C4-2B (cell line): ENCODE data around the gene PLPPR5.
"Not testable (repeated sequence)": the region's sequence is repeated elsewhere in the genome, so short reads cannot be mapped to it uniquely, and the experiment has no call there.

Experiments used
- ZFX ChIP-seq: fragments of 450-650 bp; IDR thresholded peaks from 2 replicates; pipeline ENCODE4 v1.6.1; 2017
- TF ChIP-seq, protein P1 (sequence below): fragments of 450-650 bp; conservative IDR thresholded peaks from 2 replicates; pipeline ENCODE4 v1.5.1; 2017; ENCODE audit warnings: mild to moderate bottlenecking

- TF ChIP-seq, protein P1, sequence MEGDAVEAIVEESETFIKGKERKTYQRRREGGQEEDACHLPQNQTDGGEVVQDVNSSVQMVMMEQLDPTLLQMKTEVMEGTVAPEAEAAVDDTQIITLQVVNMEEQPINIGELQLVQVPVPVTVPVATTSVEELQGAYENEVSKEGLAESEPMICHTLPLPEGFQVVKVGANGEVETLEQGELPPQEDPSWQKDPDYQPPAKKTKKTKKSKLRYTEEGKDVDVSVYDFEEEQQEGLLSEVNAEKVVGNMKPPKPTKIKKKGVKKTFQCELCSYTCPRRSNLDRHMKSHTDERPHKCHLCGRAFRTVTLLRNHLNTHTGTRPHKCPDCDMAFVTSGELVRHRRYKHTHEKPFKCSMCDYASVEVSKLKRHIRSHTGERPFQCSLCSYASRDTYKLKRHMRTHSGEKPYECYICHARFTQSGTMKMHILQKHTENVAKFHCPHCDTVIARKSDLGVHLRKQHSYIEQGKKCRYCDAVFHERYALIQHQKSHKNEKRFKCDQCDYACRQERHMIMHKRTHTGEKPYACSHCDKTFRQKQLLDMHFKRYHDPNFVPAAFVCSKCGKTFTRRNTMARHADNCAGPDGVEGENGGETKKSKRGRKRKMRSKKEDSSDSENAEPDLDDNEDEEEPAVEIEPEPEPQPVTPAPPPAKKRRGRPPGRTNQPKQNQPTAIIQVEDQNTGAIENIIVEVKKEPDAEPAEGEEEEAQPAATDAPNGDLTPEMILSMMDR: not testable (repeated sequence)
- not testable (repeated sequence) for TF ChIP-seq ZFX
These were observed 123.4 kb downstream of the PLPPR5 start for GRCh38 chr1:98881234-98881633.
